HepG2 (cell line): ENCODE results near the gene NEURL1. TPM values are rescaled to one million over a fixed set of nuclear protein-coding genes. Genes with fewer than 3 reads are reported as not detected.

Source experiments
- ATAC-seq: fragments of 200-7000 bp; cut with Tn5 transposase; 3 replicates; pipeline ENCODE4 v1.9.1; 2020; ENCODE audit warnings: mild to moderate bottlenecking, moderate library complexity
- BruUV-seq: library from RNA; stranded (reverse); fragments of 400-500 nt; replicated peaks from 2 replicates; lab custom pipeline; 2021; lab: Mats Ljungman, UMichigan
- CTCF ChIA-PET: fragments of 300-600 bp; formaldehyde crosslinking; extraction: SDS; loops from one replicate; lab custom pipeline; 2021; ENCODE audit warnings: low total read pairs, inconsistent platforms, low intra/inter-chr PET ratio; lab: Yijun Ruan, JAX
- POLR2A ChIA-PET: fragments of 350-600 bp; sonication (Branson Sonifier 250); formaldehyde crosslinking; loops from one replicate; lab custom pipeline; 2020; ENCODE audit warnings: antibody characterized with exemption, inconsistent platforms; lab: Yijun Ruan, JAX
- DNase-seq: peaks from one replicate; pipeline ENCODE4 v3.0.0-alpha.2; 2015; ENCODE audit warnings: low spot score
- FAIRE-seq: peaks from 3 replicates; lab custom pipeline; 2011; peaks lifted over from hg19 to GRCh38; lab: Jason Lieb, UNC
- H2AFZ ChIP-seq: one replicate; pipeline ENCODE4 v1.6.1; 2011; ENCODE audit warnings: low read length, inconsistent platforms
- H3K27ac ChIP-seq: fragments of 300-600 bp; 3 replicates; pipeline ENCODE4 v1.8.0; 2011; ENCODE audit warnings: mixed run types, mild to moderate bottlenecking, mixed read lengths, low read length, inconsistent platforms; ENCODE audit not compliant: insufficient read depth; ENCODE audit errors: extremely low read length
- H3K27me3 ChIP-seq, 2 experiments: fragments of 200-600 bp in 1 of 2; 2 replicates in 1 of 2; 3 replicates in 1 of 2; pipeline versions ENCODE4 v1.6.0 to v1.8.0; 2011; ENCODE audit warnings: low read length in 2 of 2, mild to moderate bottlenecking in 2 of 2, moderate library complexity in 2 of 2, inconsistent platforms in 1 of 2; ENCODE audit not compliant: insufficient read depth in 2 of 2, control insufficient read depth in 1 of 2
- H3K36me3 ChIP-seq, 2 experiments: fragments of 200-600 bp in 1 of 2; replicated peaks in 1 of 2; 2 replicates in 1 of 2; 3 replicates in 1 of 2; pipeline versions ENCODE4 v1.5.1 to v1.8.0; 2011; ENCODE audit warnings: low read length in 2 of 2, inconsistent platforms in 1 of 2; ENCODE audit not compliant: insufficient read depth in 2 of 2, control insufficient read depth in 1 of 2
- H3K4me1 ChIP-seq: 2 replicates; pipeline ENCODE4 v1.5.1; 2012; ENCODE audit warnings: low read length, inconsistent platforms; ENCODE audit not compliant: insufficient read depth
- H3K4me2 ChIP-seq: 2 replicates; pipeline ENCODE4 v1.6.0; 2011; ENCODE audit warnings: low read depth, low read length, inconsistent platforms
- H3K4me3 ChIP-seq, 3 experiments: fragments of 200-600 bp in 1 of 3; sonication (generic), shearing (Covaris generic) in 1 of 3; replicated peaks in 1 of 3; 2 replicates each; pipeline ENCODE4 v1.5.1; 2011 to 2016; ENCODE audit warnings: low read length in 3 of 3, inconsistent platforms in 2 of 3, low read depth in 2 of 3, mild to moderate bottlenecking in 2 of 3, control low read depth in 1 of 3, mixed read lengths in 1 of 3; ENCODE audit not compliant: insufficient read depth in 1 of 3
- H3K79me2 ChIP-seq: one replicate; pipeline ENCODE4 v1.6.1; 2011; ENCODE audit warnings: low read length, inconsistent platforms; ENCODE audit not compliant: insufficient read depth
- H3K9ac ChIP-seq: 2 replicates; pipeline ENCODE4 v1.6.0; 2011; ENCODE audit warnings: mild to moderate bottlenecking, low read depth, low read length, inconsistent platforms; ENCODE audit not compliant: insufficient read depth
- H3K9me3 ChIP-seq: 2 replicates; pipeline ENCODE4 v1.5.1; 2012; ENCODE audit warnings: mild to moderate bottlenecking, low read length
- H4K20me1 ChIP-seq: 2 replicates; pipeline ENCODE4 v1.6.0; 2011; ENCODE audit warnings: inconsistent platforms, mild to moderate bottlenecking, low read length, moderate library complexity; ENCODE audit not compliant: insufficient read depth
- CHCHD3 ChIP-seq: sonication (generic); formaldehyde crosslinking; IDR thresholded peaks from 2 replicates; pipeline ENCODE4 v1.8.0; 2022; ENCODE audit warnings: mild to moderate bottlenecking, missing genetic modification reagents, moderate library complexity
- ELF4 ChIP-seq: sonication (generic); formaldehyde crosslinking; IDR thresholded peaks from 2 replicates; pipeline ENCODE4 v1.5.0; 2020; ENCODE audit warnings: missing genetic modification reagents, mild to moderate bottlenecking, moderate library complexity, borderline replicate concordance
- NKX3-1 ChIP-seq: sonication (generic); formaldehyde crosslinking; IDR thresholded peaks from 2 replicates; pipeline ENCODE4 v1.5.0; 2020; ENCODE audit warnings: missing genetic modification reagents
- RAD21 ChIP-seq: fragments of 450-650 bp; formaldehyde crosslinking; IDR thresholded peaks from 2 replicates; pipeline ENCODE4 v1.5.0; 2020; ENCODE audit warnings: mild to moderate bottlenecking
- THAP11 ChIP-seq: IDR thresholded peaks from 2 replicates; pipeline ENCODE4 v1.6.1; 2016; ENCODE audit warnings: missing biosample characterization, missing genetic modification reagents
- ZFP36 ChIP-seq: fragments of 150-350 bp; IDR thresholded peaks from 2 replicates; pipeline ENCODE4 v1.6.1; 2018; ENCODE audit warnings: borderline replicate concordance, low read length, low read depth; ENCODE audit not compliant: partially characterized antibody
- ZNF441 ChIP-seq: sonication (generic); formaldehyde crosslinking; IDR thresholded peaks from 2 replicates; pipeline ENCODE4 v1.7.0; 2021; ENCODE audit warnings: missing genetic modification reagents, borderline replicate concordance
- ZNF891 ChIP-seq: sonication (generic); formaldehyde crosslinking; IDR thresholded peaks from 2 replicates; pipeline ENCODE4 v1.5.0; 2020; ENCODE audit warnings: mild to moderate bottlenecking, missing genetic modification reagents
- ZSCAN30 ChIP-seq: sonication (generic); formaldehyde crosslinking; IDR thresholded peaks from 2 replicates; pipeline ENCODE4 v1.5.0; 2020; ENCODE audit warnings: mild to moderate bottlenecking, missing genetic modification reagents
- ZZZ3 ChIP-seq: sonication (generic); formaldehyde crosslinking; IDR thresholded peaks from 2 replicates; pipeline ENCODE4 v1.4.0; 2020; ENCODE audit warnings: missing genetic modification reagents, mild to moderate bottlenecking, borderline replicate concordance
- in situ Hi-C: cut with HindIII; loops from 2 replicates; pipeline ENCODE4 v1.10.0; 2017; ENCODE audit warnings: low pct_unique_long_range_greater_than_20kb; ENCODE audit not compliant: extremely low pct_ligation_motif_present
- intact Hi-C: fragments of 100-400 bp; cut with micrococcal nuclease; formaldehyde crosslinking; loops from one replicate; pipeline ENCODE4 v1.10.0; 2022; ENCODE audit not compliant: unreplicated experiment
- polyA plus RNA-seq, 8 experiments: library from polyadenylated mRNA; depleted of rRNA in 3 of 8; stranded (reverse) in 7 of 8; unstranded in 1 of 8; fragments of >200 nt; fragmentation: Illumina TruSeq in 4 of 8; extraction: Trizol in 4 of 8; gene quantifications; 2 replicates each; pipeline versions ENCODE4 v1.2.1 to v1.2.3, GENCODE V29; 2011 to 2016; ENCODE audit warnings: low read depth in 4 of 8, missing spikeins in 1 of 8, mixed read lengths in 1 of 8; ENCODE audit not compliant: insufficient read depth in 1 of 8
- total RNA-seq, 5 experiments: library from RNA; depleted of rRNA; stranded (reverse); fragments of >200 nt; fragmentation: Illumina TruSeq; extraction: Trizol; gene quantifications; 2 replicates each; pipeline ENCODE4 v1.2.3, GENCODE V29; 2016; ENCODE audit warnings: low read depth in 1 of 5
- TF ChIP-seq, protein P1 (sequence below): sonication (generic); formaldehyde crosslinking; IDR thresholded peaks from 2 replicates; pipeline ENCODE4 v1.4.0; 2020; ENCODE audit warnings: missing genetic modification reagents, mild to moderate bottlenecking, borderline replicate concordance

The NEURL1 gene
- total and polyA plus RNA-seq, 2 of the 13 experiments (the other 11 are each of a cell fraction or from before 2014, with no cell fraction given): not detected

DNA sequence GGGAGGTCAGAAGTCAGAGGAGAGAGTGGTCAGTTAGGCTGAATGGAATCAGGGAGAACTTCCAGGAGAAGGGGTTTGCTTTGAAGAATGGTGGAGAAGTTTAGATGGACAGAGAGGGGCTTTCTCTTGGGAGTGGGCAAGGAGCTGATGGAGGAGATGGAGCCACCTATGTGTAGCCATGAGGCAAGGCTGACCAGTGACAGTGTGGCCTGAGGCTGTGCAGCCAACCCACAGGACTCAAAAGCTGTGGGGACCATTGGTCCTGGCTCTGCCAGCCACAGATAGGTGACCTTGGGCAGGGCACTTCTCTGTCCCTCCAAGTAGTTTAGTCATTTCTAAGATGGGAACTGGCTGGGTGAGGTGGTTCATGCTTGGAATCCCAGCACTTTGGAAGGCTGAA is 18.7 kb downstream of the NEURL1 start:
- CTCF ChIA-PET: no interaction called here
- POLR2A ChIA-PET: interaction anchor here (1.5 kb wide), 1 partner anchor 30 kb away, joined by 3 read pairs; no protein-coding TSS in a partner anchor
- Histone ChIP-seq H3K4me2 (peak overlapping the region; percentile 75), H2AFZ (no peak overlapping the region), H3K27ac (no peak overlapping the region), H4K20me1 (no peaks in the 10 kb centered on the region), H3K36me3 (no peaks in the 10 kb centered on the region), H3K79me2 (no peaks in the 10 kb centered on the region), H3K9ac (no peak overlapping the region), H3K9me3 (no peaks in the 10 kb centered on the region), H3K27me3 (peaks cover 0 to 37% of the 10 kb centered on the region in 2 experiments; a peak in 3 of 5 replicates), H3K4me3 (peak overlapping the region in 1 of 3 experiments; percentile 51; a peak in 1 of 6 replicates)
- FAIRE-seq: no peak
- in situ Hi-C loops (loop anchor here (5.0 kb wide), 1 partner anchor 65 kb away; no protein-coding TSS in a partner anchor), intact Hi-C loops (loop anchor here (5.0 kb wide), 1 partner anchor 65 kb away; no protein-coding TSS in a partner anchor)
- DNase-seq: no peak
- TF ChIP-seq THAP11 (no peak), RAD21 (CRISPR knock-in tag) (no peak), ZSCAN30 (CRISPR knock-in tag) (no peak), ZNF441 (no peak), NKX3-1 (CRISPR knock-in tag) (no peak), ELF4 (no peak), ZZZ3 (CRISPR knock-in tag) (no peak), CHCHD3 (no peak), ZNF891 (CRISPR knock-in tag) (no peak), ZFP36 (no peak)
- TF ChIP-seq, protein P1, sequence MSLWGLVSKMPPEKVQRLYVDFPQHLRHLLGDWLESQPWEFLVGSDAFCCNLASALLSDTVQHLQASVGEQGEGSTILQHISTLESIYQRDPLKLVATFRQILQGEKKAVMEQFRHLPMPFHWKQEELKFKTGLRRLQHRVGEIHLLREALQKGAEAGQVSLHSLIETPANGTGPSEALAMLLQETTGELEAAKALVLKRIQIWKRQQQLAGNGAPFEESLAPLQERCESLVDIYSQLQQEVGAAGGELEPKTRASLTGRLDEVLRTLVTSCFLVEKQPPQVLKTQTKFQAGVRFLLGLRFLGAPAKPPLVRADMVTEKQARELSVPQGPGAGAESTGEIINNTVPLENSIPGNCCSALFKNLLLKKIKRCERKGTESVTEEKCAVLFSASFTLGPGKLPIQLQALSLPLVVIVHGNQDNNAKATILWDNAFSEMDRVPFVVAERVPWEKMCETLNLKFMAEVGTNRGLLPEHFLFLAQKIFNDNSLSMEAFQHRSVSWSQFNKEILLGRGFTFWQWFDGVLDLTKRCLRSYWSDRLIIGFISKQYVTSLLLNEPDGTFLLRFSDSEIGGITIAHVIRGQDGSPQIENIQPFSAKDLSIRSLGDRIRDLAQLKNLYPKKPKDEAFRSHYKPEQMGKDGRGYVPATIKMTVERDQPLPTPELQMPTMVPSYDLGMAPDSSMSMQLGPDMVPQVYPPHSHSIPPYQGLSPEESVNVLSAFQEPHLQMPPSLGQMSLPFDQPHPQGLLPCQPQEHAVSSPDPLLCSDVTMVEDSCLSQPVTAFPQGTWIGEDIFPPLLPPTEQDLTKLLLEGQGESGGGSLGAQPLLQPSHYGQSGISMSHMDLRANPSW (CRISPR knock-in tag): no peak
- TF ChIP-seq, all 625 proteins: peak for 0
- peak; percentile 16 for ATAC-seq
- peaks cover 47% of the 10 kb centered on the region for H3K4me1 ChIP-seq
- no TSS peak for BruUV-seq
